Kidney epithelial cell (primary cell): Measurements from ENCODE around the gene HNRNPC. TPM values are rescaled to one million over a fixed set of nuclear protein-coding genes. Genes with fewer than 3 reads are reported as not detected.
"Not testable (repeated sequence)": the region's sequence is repeated elsewhere in the genome, so short reads cannot be mapped to it uniquely, and the experiment has no call there.

Source experiments
- DNase-seq: peaks from one replicate; pipeline ENCODE4 v3.0.0-alpha.2; 2010; ENCODE audit warnings: low read depth
- H3K27me3 ChIP-seq: 2 replicates; pipeline ENCODE4 v1.6.0; 2011; ENCODE audit warnings: low read length; ENCODE audit not compliant: control insufficient read depth, insufficient read depth
- H3K36me3 ChIP-seq: 2 replicates; pipeline ENCODE4 v1.5.1; 2011; ENCODE audit warnings: low read length; ENCODE audit not compliant: control insufficient read depth, insufficient read depth
- H3K4me3 ChIP-seq: 2 replicates; pipeline ENCODE4 v1.5.1; 2011; ENCODE audit warnings: low read depth, mild to moderate bottlenecking, control low read depth, low read length
- CTCF ChIP-seq: IDR thresholded peaks from 2 replicates; pipeline ENCODE4 v1.5.1; 2011; ENCODE audit warnings: mild to moderate bottlenecking, moderate library complexity, low read length, control low read depth, inconsistent platforms; ENCODE audit not compliant: insufficient read depth, poor library complexity, severe bottlenecking
- total RNA-seq: library from RNA; depleted of rRNA; stranded (reverse); fragments of >200 nt; gene quantifications from 2 replicates; pipeline ENCODE4 v1.2.3, GENCODE V29; 2015

The HNRNPC gene
- total RNA-seq, 1 donor from 2014 or later, result 773 TPM

- Histone ChIP-seq H3K4me3 (no peak overlapping the region), H3K36me3 (peaks cover 3% of the 10 kb centered on the region), H3K27me3 (no peaks in the 10 kb centered on the region)
- TF ChIP-seq CTCF, result no peak
- DNase-seq, result no peak
Measured at GRCh38 chr14:21215130-21215878, 53.9 kb downstream of the HNRNPC start.

DNA sequence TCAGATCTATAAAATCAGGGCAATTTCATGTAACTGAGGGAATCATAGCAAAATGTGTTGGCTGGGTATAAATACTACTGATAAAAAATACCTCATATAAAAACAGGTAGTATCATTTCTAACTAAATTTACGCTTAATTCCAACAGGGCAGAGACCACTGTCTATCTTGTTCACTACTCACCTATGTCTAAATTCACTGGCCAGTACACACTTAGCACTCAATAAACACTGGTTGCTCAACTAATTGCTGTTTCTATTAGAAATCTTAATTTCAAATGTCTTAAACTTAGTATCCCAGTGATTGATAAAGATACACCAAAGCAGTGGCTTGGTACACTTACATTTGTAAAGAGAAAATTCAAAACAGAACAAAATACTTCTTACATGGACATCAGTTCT is 55.6 kb downstream of the HNRNPC start:
- H3K4me3 ChIP-seq, result no peak overlapping the region
- H3K27me3 ChIP-seq, result no peaks in the 10 kb centered on the region
- DNase-seq, result no peak
- no peak for TF ChIP-seq CTCF
- H3K36me3 ChIP-seq, result peaks cover 3% of the 10 kb centered on the region

GRCh38 chr14:21212824-21213223 is 56.4 kb downstream of the HNRNPC start:
- not testable (repeated sequence) for H3K36me3 ChIP-seq, H3K4me3 ChIP-seq, H3K27me3 ChIP-seq, DNase-seq

GRCh38 chr14:21211509-21211908 is 57.7 kb downstream of the HNRNPC start:
- Histone ChIP-seq H3K36me3 (peaks cover 3% of the 10 kb centered on the region), H3K4me3 (no peak overlapping the region), H3K27me3 (no peaks in the 10 kb centered on the region)
- TF ChIP-seq CTCF, result no peak
- no peak for DNase-seq

DNA sequence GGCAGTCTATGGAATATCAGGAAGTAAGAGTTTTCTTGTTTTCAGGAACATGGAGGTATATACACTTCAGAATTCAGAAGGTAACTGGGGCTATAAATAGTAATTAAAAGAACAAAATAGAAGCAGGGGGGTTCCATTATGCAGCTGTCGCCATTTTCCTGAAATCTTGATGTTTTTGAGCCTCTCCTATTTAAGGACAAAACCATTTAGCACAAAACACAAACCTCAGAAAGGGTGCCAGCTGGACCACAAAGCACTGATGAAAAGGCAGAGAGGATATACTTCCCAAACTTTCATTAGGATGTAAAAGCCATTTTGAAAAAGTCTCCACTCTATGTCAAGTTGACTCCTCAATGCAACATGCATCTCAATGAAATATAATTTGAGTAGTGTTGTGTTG is 59.2 kb downstream of the HNRNPC start:
- DNase-seq, result no peak
- no peaks in the 10 kb centered on the region for H3K27me3 ChIP-seq
- H3K36me3 ChIP-seq, result peaks cover 3% of the 10 kb centered on the region

GRCh38 chr14:21209185-21209584 is 60.1 kb downstream of the HNRNPC start:
- H3K36me3 ChIP-seq, result peaks cover 2% of the 10 kb centered on the region
- no peak for TF ChIP-seq CTCF
- no peak overlapping the region for H3K4me3 ChIP-seq
- H3K27me3 ChIP-seq, result no peaks in the 10 kb centered on the region
- no peak for DNase-seq

More for the DNA sequence above, 59.2 kb downstream of the HNRNPC start:
- no peak for TF ChIP-seq CTCF
- H3K4me3 ChIP-seq, result no peak overlapping the region
